IPS DF 4.7 (cell line): Measurements from ENCODE around the gene RNF34.

ENCODE experiments used
- DNase-seq: peaks from one replicate; pipeline ENCODE4 v3.0.0-alpha.2; 2013; ENCODE audit warnings: low spot score; ENCODE audit errors: extremely low read depth

Gene RNF34

GRCh38 chr12:121388421-121388981 lies 11.4 kb upstream of the RNF34 start:
- no peak for DNase-seq

- DNase-seq = no peak
Observed at GRCh38 chr12:121390856-121391255, 9.1 kb upstream of the RNF34 start.

- DNase-seq = no peak
Observed at GRCh38 chr12:121391619-121392324, 8.1 kb upstream of the RNF34 start.

GRCh38 chr12:121392325-121392716 lies 7.6 kb upstream of the RNF34 start:
- DNase-seq = no peak

- no peak for DNase-seq
Observed at GRCh38 chr12:121397521-121397920, 2.4 kb upstream of the RNF34 start.

GRCh38 chr12:121398355-121398754 lies 1.6 kb upstream of the RNF34 start:
- DNase-seq = no peak

- no peak for DNase-seq
Observed at GRCh38 chr12:121400332-121401139, 618 bp downstream of the RNF34 start.

GRCh38 chr12:121403721-121404120 lies 3.8 kb downstream of the RNF34 start:
- no peak for DNase-seq

- DNase-seq = no peak
Observed at GRCh38 chr12:121404734-121405133, 4.8 kb downstream of the RNF34 start.

GRCh38 chr12:121405211-121405610 lies 5.3 kb downstream of the RNF34 start:
- no peak for DNase-seq

GRCh38 chr12:121413917-121414316 lies 14.0 kb downstream of the RNF34 start:
- no peak for DNase-seq

- DNase-seq = no peak
Observed at GRCh38 chr12:121417847-121418246, 17.9 kb downstream of the RNF34 start.

- DNase-seq = no peak
Observed at GRCh38 chr12:121420109-121420508, 20.2 kb downstream of the RNF34 start.

- DNase-seq = no peak
Observed at GRCh38 chr12:121423253-121423652, 23.3 kb downstream of the RNF34 start.

- DNase-seq = no peak
Observed at GRCh38 chr12:121423682-121424623, 24.0 kb downstream of the RNF34 start.

GRCh38 chr12:121424624-121424975 lies 24.7 kb downstream of the RNF34 start:
- no peak for DNase-seq

- DNase-seq = no peak
Observed at GRCh38 chr12:121427556-121428050, 27.7 kb downstream of the RNF34 start.

- DNase-seq = no peak
Observed at GRCh38 chr12:121428883-121429282, 29.0 kb downstream of the RNF34 start.

- no peak for DNase-seq
Observed at GRCh38 chr12:121430833-121431415, 31.0 kb downstream of the RNF34 start.

GRCh38 chr12:121432740-121433480 lies 33.0 kb downstream of the RNF34 start:
- DNase-seq = no peak
